Colonic mucosa (tissue), 4 donors: Measurements from ENCODE around the gene DMBX1. TPM values are rescaled to one million over a fixed set of nuclear protein-coding genes. Genes with fewer than 3 reads are reported as not detected.

Source experiments
- DNase-seq: peaks from one replicate; pipeline ENCODE4 v3.0.0-alpha.2; 2020
- H3K27ac ChIP-seq: fragments of 200-600 bp; one replicate; pipeline ENCODE4 v1.8.0; 2021
- H3K27me3 ChIP-seq: fragments of 200-600 bp; one replicate; pipeline ENCODE4 v1.8.0; 2021
- H3K36me3 ChIP-seq: fragments of 200-600 bp; one replicate; pipeline ENCODE4 v1.8.0; 2021
- H3K4me1 ChIP-seq: fragments of 200-600 bp; one replicate; pipeline ENCODE4 v1.8.0; 2021; ENCODE audit warnings: mild to moderate bottlenecking
- H3K4me3 ChIP-seq: fragments of 200-600 bp; one replicate; pipeline ENCODE4 v1.8.0; 2021
- H3K9ac ChIP-seq, 2 donors: one replicate each; pipeline ENCODE4 v1.7.0; 2013; ENCODE audit warnings: control low read depth in 2 of 2, low read depth in 2 of 2, low read length in 2 of 2
- H3K9me3 ChIP-seq: fragments of 200-600 bp; one replicate; pipeline ENCODE4 v1.8.0; 2021
- intact Hi-C: fragments of 100-400 bp; cut with DNase I; formaldehyde crosslinking; loops from one replicate; pipeline ENCODE4 v1.14.1; 2022
- total RNA-seq, 2 donors: library from RNA; stranded (reverse); fragmentation: NEBNext Ultra II Directional in 1 of 2; extraction: Animal tissue kit (Norgen Biotek cat#: 25700) in 1 of 2; gene quantifications; one replicate each; pipeline ENCODE4 v1.2.1, GENCODE V29; 2021
- TF ChIP-seq, protein P1 (sequence below): fragments of 200-600 bp; IDR thresholded peaks from one replicate; pipeline ENCODE4 v1.8.0; 2022; ENCODE audit warnings: antibody characterized with exemption, mild to moderate bottlenecking
- donor health status: healthy.
- donor health status: DM: no; HTN: no; CAD: no.
- donor health status: DM: no; HTN: no; CAD: no.

DMBX1 gene
- total RNA-seq, 2 donors from 2014 or later, result not detected

DNA sequence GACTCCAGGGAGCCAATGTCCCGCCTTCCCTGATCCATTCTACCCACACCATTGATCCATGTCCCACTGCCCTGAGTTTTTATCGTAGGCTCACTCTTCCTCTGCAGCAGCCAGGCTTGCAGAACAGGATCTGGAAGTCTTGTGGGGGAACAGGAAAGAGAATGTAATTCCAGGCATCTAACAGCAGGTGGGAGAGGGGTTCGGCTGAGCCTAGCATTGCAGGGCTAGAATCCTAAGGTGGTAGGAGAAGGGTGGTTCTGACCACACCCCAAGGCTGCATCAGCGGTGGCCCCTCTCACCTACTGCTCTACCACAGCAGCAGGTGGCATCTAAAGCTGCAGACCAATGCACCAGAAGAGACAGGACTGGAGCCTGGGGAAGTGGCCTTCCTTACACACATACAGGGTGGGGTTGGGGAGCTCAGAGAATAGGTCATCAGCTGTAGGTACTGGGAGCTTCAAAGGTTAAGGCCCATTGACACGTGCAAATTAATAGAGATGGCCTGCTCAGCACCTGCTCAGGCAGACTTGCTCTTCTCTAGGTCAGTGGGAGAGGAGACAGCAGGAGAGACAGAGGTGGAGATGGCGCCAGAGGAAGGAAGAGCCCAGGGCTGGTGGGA lies 41.3 kb downstream of the DMBX1 start:
- H3K9ac ChIP-seq, result no peak overlapping the region
- intact Hi-C loops, result loop anchor here (5.0 kb wide), 1 partner anchor 191 kb away; no protein-coding TSS in a partner anchor
- H3K27ac ChIP-seq, result no peak overlapping the region
- no peaks in the 10 kb centered on the region for H3K4me1 ChIP-seq
- H3K27me3 ChIP-seq, result peaks cover 4% of the 10 kb centered on the region
- no peaks in the 10 kb centered on the region for H3K36me3 ChIP-seq
- no peak overlapping the region for H3K4me3 ChIP-seq
- H3K9me3 ChIP-seq, result no peaks in the 10 kb centered on the region
- DNase-seq, result no peak
- TF ChIP-seq, protein P1, sequence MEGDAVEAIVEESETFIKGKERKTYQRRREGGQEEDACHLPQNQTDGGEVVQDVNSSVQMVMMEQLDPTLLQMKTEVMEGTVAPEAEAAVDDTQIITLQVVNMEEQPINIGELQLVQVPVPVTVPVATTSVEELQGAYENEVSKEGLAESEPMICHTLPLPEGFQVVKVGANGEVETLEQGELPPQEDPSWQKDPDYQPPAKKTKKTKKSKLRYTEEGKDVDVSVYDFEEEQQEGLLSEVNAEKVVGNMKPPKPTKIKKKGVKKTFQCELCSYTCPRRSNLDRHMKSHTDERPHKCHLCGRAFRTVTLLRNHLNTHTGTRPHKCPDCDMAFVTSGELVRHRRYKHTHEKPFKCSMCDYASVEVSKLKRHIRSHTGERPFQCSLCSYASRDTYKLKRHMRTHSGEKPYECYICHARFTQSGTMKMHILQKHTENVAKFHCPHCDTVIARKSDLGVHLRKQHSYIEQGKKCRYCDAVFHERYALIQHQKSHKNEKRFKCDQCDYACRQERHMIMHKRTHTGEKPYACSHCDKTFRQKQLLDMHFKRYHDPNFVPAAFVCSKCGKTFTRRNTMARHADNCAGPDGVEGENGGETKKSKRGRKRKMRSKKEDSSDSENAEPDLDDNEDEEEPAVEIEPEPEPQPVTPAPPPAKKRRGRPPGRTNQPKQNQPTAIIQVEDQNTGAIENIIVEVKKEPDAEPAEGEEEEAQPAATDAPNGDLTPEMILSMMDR, result no peak

DNA sequence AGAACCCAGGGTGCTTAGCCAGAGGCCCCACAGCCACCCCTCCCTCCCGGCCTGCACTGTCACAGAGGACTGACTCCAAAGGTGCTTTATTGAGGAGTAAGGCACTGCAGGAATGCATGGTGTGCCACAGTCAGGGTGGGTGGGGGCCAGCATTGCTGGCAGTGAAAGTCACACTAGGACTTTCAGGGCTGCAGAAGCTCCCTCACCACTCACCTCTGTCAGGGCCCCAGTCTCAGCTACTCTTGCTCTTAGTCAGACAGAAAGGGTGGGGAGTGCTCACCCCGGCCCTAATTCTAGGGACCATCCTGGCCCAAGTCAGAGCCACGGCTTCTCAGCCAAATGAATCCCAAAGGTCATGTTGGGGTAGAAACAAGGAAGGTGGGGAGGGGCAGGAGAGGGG lies 42.5 kb downstream of the DMBX1 start:
- Histone ChIP-seq H3K9ac (no peak overlapping the region), H3K9me3 (no peaks in the 10 kb centered on the region), H3K27me3 (peaks cover 4% of the 10 kb centered on the region), H3K4me1 (no peaks in the 10 kb centered on the region), H3K36me3 (no peaks in the 10 kb centered on the region), H3K4me3 (no peak overlapping the region), H3K27ac (no peak overlapping the region)
- intact Hi-C loops, result loop anchor here (5.0 kb wide), 1 partner anchor 190 kb away; no protein-coding TSS in a partner anchor
- TF ChIP-seq, protein P1, result no peak
- DNase-seq, result no peak

DNA sequence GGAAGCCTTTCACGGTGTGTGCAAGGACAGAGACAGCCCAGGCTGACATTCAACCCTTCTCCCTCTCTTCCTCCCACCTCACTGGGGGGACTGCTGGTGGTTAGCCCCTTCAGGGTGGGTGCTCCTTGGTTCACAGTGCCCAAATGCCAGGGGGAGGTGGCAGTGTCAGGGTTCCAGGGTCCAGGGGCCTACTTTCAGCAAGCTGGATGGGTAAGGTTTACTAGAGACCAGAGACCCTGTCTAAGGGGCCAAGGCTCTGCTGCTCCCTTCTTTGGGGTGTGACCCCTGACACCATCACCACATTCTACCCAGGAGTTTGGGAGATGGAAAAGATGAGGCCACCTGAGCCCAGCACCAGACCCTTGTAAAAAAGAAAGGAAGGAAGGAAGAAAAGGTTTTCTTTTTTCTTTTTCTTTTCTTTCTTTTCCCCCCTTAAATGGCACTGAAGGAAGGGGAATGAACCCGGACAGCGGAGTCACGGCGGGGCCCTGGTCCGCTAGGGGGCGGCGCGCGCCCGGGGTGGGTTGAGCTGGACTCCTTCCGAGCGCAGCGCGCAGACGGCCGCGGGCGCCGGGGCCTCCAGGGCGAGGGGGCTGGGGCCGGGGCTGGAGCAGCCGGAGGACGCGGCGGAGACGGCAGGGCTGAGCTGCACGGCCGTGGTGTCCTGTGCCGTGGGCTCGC lies 43.0 kb downstream of the DMBX1 start:
- H3K27ac ChIP-seq, result no peak overlapping the region
- H3K9me3 ChIP-seq, result no peaks in the 10 kb centered on the region
- H3K27me3 ChIP-seq, result peaks cover 4% of the 10 kb centered on the region
- no peaks in the 10 kb centered on the region for H3K4me1 ChIP-seq
- DNase-seq, result peak; percentile 71
- no peaks in the 10 kb centered on the region for H3K36me3 ChIP-seq
- no peak overlapping the region for H3K9ac ChIP-seq
- H3K4me3 ChIP-seq, result peak overlapping the region; percentile 11
- intact Hi-C loops, result loop anchor here (5.0 kb wide), 1 partner anchor 190 kb away; no protein-coding TSS in a partner anchor
- TF ChIP-seq, protein P1, result peak; percentile 49

DNA sequence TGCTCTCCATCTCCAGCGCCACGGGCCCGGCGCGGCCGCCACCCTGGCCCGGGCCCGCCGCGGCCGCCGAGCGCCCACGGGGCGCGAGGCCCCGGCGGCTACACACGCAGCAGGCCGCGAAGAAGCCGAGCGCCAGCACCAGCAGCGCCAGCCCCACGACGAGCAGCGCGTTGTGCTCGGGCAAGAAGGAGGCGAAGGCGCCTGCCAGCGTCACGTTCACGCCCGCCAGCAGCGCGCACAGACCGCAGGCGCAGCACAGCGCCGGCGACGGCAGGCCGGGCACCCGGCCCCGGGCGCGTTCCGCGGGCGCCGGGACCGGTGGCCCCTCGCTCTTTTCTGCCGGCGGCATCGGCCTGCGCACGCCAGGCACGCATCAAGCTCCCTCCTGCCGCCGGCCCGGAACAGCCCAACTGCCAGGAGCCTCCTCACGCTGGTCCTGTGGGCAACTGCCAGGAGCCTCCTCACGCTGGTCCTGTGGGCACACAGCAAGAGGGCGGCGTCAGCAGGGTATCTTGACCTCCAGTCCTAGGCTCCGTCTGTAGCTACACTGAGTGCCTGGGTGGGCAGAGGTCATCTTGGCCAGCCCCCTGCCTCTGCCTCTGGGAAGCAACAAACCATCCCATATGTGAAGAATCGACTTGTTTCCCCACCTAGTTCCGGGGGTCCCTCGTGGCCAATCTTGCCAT lies 43.7 kb downstream of the DMBX1 start:
- intact Hi-C loops, result loop anchor here (5.0 kb wide), 1 partner anchor 189 kb away; no protein-coding TSS in a partner anchor

DNA sequence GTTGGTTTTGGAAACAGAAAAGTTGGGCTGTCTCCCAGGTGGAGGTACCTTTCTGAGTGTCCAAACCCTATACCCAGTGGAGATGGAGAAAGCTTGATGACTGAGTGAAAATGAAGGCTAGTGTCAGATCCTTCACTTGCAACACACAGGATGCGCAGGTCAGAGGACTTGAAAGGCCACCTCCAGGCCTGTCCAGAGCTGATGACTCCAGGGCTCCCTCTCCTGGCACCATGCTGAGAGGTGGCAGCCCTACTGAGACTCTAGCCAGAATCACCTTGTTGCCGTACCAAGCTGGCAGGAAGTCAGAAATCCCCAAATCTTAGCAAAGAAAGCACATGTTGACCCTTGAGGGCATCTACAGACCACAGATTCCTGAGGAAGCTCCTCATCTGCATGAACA lies 45.4 kb downstream of the DMBX1 start:
- TF ChIP-seq, protein P1, result peak; percentile 22
- Histone ChIP-seq H3K4me1 (no peaks in the 10 kb centered on the region), H3K9ac (no peak overlapping the region)

More for the DNA sequence above, 43.7 kb downstream of the DMBX1 start:
- no peaks in the 10 kb centered on the region for H3K36me3 ChIP-seq
- peak overlapping the region; percentile 11 for H3K4me3 ChIP-seq
- H3K4me1 ChIP-seq, result no peaks in the 10 kb centered on the region
- H3K9me3 ChIP-seq, result no peaks in the 10 kb centered on the region
- DNase-seq, result no peak
- peaks cover 4% of the 10 kb centered on the region for H3K27me3 ChIP-seq
- no peak overlapping the region for H3K27ac ChIP-seq
- H3K9ac ChIP-seq, result peak overlapping the region in 1 of 2 donors; percentile 56
- TF ChIP-seq, protein P1, result no peak

More for the DNA sequence above, 45.4 kb downstream of the DMBX1 start:
- no peaks in the 10 kb centered on the region for H3K36me3 ChIP-seq
- DNase-seq, result peak; percentile 51
- intact Hi-C loops, result no loop called here
- H3K4me3 ChIP-seq, result no peak overlapping the region
- no peaks in the 10 kb centered on the region for H3K9me3 ChIP-seq
- no peak overlapping the region for H3K27ac ChIP-seq
- H3K27me3 ChIP-seq, result peaks cover 4% of the 10 kb centered on the region
